ENCODE results near the gene C5. TPM values are rescaled to one million over a fixed set of nuclear protein-coding genes. Genes with fewer than 3 reads are reported as not detected.

Gene C5
- total RNA-seq, 1 experiment from 2014 or later, result 0.66 TPM

GRCh38 chr9:120998111-120998510, 52.0 kb downstream of the C5 start:
- H3K27ac ChIP-seq (ENCODE audit: low read depth, low read length), result no peak overlapping the region
- H3K4me1 ChIP-seq (ENCODE audit: control insufficient read depth in 1 of 2, insufficient read depth in 2 of 2, low read length in 2 of 2), result no peaks in the 10 kb centered on the region
- H4K20me1 ChIP-seq (ENCODE audit: insufficient read depth), result no peaks in the 10 kb centered on the region
- H3K4me2 ChIP-seq (ENCODE audit: low read length), result no peak overlapping the region
- ChIA-PET RAD21 (ENCODE audit: low non-redundant PET in 1 of 2, low total read pairs in 2 of 2, uncharacterized antibody in 2 of 2, unreplicated experiment in 2 of 2) (no interaction called here), POLR2A (no interaction called here), CTCF (interaction anchor here (1.7 kb wide), 1 partner anchor 12 kb away, joined by 4 read pairs; no protein-coding TSS in a partner anchor)
- no peaks in the 10 kb centered on the region for H3K79me2 ChIP-seq (ENCODE audit: insufficient read depth, low read length)
- no peaks in the 10 kb centered on the region for H3K36me3 ChIP-seq (ENCODE audit: control insufficient read depth in 1 of 2, insufficient read depth in 2 of 2, low read length in 2 of 2)
- no peak overlapping the region for H3K4me3 ChIP-seq (replicated peaks in 1 of 2; ENCODE audit: low read depth in 1 of 2, low read length in 2 of 2)
- H3K9me2 ChIP-seq (ENCODE audit: insufficient read depth), result no peaks in the 10 kb centered on the region
- H3K9ac ChIP-seq (ENCODE audit: low read length), result no peak overlapping the region
- BruUV-seq (replicated peaks), result no TSS peak
- intact Hi-C loops (cut with micrococcal nuclease), result no loop called here
- no peak overlapping the region for H2AFZ ChIP-seq (ENCODE audit: low read depth, low read length, poor library complexity, severe bottlenecking)
- DNase-seq (ENCODE audit: low read depth, low spot score) (no peak), ATAC-seq (no peak)
- H3K27me3 ChIP-seq (ENCODE audit: insufficient read depth, low read length), result no peaks in the 10 kb centered on the region
- H3K9me3 ChIP-seq (ENCODE audit: control insufficient read depth in 1 of 2, insufficient read depth in 1 of 2, low read depth in 1 of 2, low read length in 2 of 2), result no peaks in the 10 kb centered on the region
- TF ChIP-seq CTCF (IDR thresholded peaks at IDR 0.05 in 2 of 3, conservative IDR thresholded peaks at IDR 0.05 in 1 of 3; ENCODE audit: borderline replicate concordance in 1 of 3, insufficient read depth in 1 of 3, low read depth in 2 of 3, low read length in 2 of 3), result no peak
- TF ChIP-seq ZNF274 (IDR thresholded peaks at IDR 0.05; ENCODE audit: low read depth, low read length), result no peak
- no peak for TF ChIP-seq SIN3A (IDR thresholded peaks at IDR 0.05; ENCODE audit: low read depth)
- no peak for TF ChIP-seq POLR2A (IDR thresholded peaks at IDR 0.05; ENCODE audit: borderline replicate concordance, extremely low read depth, insufficient read depth, insufficient read length)
- TF ChIP-seq CBX3 (IDR thresholded peaks at IDR 0.05; ENCODE audit: low read depth), result no peak

- Histone ChIP-seq H4K20me1 (ENCODE audit: insufficient read depth) (no peaks in the 10 kb centered on the region), H3K4me2 (ENCODE audit: low read length) (no peak overlapping the region), H2AFZ (ENCODE audit: low read depth, low read length, poor library complexity, severe bottlenecking) (no peak overlapping the region), H3K4me3 (replicated peaks in 1 of 2; ENCODE audit: low read depth in 1 of 2, low read length in 2 of 2) (no peak overlapping the region), H3K9me3 (ENCODE audit: control insufficient read depth in 1 of 2, insufficient read depth in 1 of 2, low read depth in 1 of 2, low read length in 2 of 2) (no peaks in the 10 kb centered on the region), H3K79me2 (ENCODE audit: insufficient read depth, low read length) (no peaks in the 10 kb centered on the region), H3K27me3 (ENCODE audit: insufficient read depth, low read length) (no peaks in the 10 kb centered on the region), H3K36me3 (ENCODE audit: control insufficient read depth in 1 of 2, insufficient read depth in 2 of 2, low read length in 2 of 2) (no peaks in the 10 kb centered on the region), H3K9ac (ENCODE audit: low read length) (no peak overlapping the region), H3K4me1 (ENCODE audit: control insufficient read depth in 1 of 2, insufficient read depth in 2 of 2, low read length in 2 of 2) (no peaks in the 10 kb centered on the region), H3K9me2 (ENCODE audit: insufficient read depth) (no peaks in the 10 kb centered on the region), H3K27ac (ENCODE audit: low read depth, low read length) (no peak overlapping the region)
- RAD21 ChIA-PET (ENCODE audit: low non-redundant PET in 1 of 2, low total read pairs in 2 of 2, uncharacterized antibody in 2 of 2, unreplicated experiment in 2 of 2), result no interaction called here
- CTCF ChIA-PET, result no interaction called here
- POLR2A ChIA-PET, result no interaction called here
- intact Hi-C loops (cut with micrococcal nuclease), result no loop called here
- ATAC-seq (no peak), DNase-seq (ENCODE audit: low read depth, low spot score) (no peak)
- BruUV-seq (replicated peaks), result no TSS peak
- TF ChIP-seq CTCF (IDR thresholded peaks at IDR 0.05 in 2 of 3, conservative IDR thresholded peaks at IDR 0.05 in 1 of 3; ENCODE audit: borderline replicate concordance in 1 of 3, insufficient read depth in 1 of 3, low read depth in 2 of 3, low read length in 2 of 3) (no peak), ZNF274 (IDR thresholded peaks at IDR 0.05; ENCODE audit: low read depth, low read length) (no peak), RAD21 (IDR thresholded peaks at IDR 0.05; ENCODE audit: low read depth) (no peak), TCF7L2 (IDR thresholded peaks at IDR 0.05; ENCODE audit: borderline replicate concordance, extremely low read depth, insufficient read depth, insufficient read length) (no peak), POLR2AphosphoS5 (IDR thresholded peaks at IDR 0.05; ENCODE audit: low read depth, low read length) (no peak), SIN3A (IDR thresholded peaks at IDR 0.05; ENCODE audit: low read depth) (no peak)
Observed at GRCh38 chr9:120997502-120997901, 52.6 kb downstream of the C5 start.

All from HCT116 (cell line).